Measurements from ENCODE around the gene DSCAM. TPM values are rescaled to one million over a fixed set of nuclear protein-coding genes. Genes with fewer than 3 reads are reported as not detected.

DSCAM gene
- total RNA-seq, 4 donors from 2014 or later = not detected

GRCh38 chr21:40438616-40439015 is 408.3 kb downstream of the DSCAM start:
- 87 to 100% methylated on average over 2 to 3 of the region's 3 CpGs for WGBS, 2 donors (ENCODE audit: low coverage in 1 of 2)
- ATAC-seq = no peak
- Histone ChIP-seq H3K27me3 (no peaks in the 10 kb centered on the region), H3K9me3 (no peaks in the 10 kb centered on the region), H3K27ac (no peak overlapping the region), H3K36me3 (no peaks in the 10 kb centered on the region), H3K4me1 (no peaks in the 10 kb centered on the region), H3K4me3 (no peak overlapping the region)
- TF ChIP-seq EP300 (IDR thresholded peaks at IDR 0.05) (no peak), POLR2AphosphoS5 (IDR thresholded peaks at IDR 0.05) (no peak), POLR2A (IDR thresholded peaks at IDR 0.05) (no peak), CTCF (IDR thresholded peaks at IDR 0.05) (no peak)

GRCh38 chr21:40436261-40436660 is 410.7 kb downstream of the DSCAM start:
- no peaks in the 10 kb centered on the region for H3K4me1 ChIP-seq
- no peaks in the 10 kb centered on the region for H3K27me3 ChIP-seq
- WGBS, 2 donors (ENCODE audit: low coverage in 1 of 2) = 44 to 58% methylated on average over 1 of the region's 1 CpG
- no peak overlapping the region for H3K4me3 ChIP-seq
- H3K36me3 ChIP-seq = no peaks in the 10 kb centered on the region
- TF ChIP-seq EP300 (IDR thresholded peaks at IDR 0.05) = no peak
- no peak for TF ChIP-seq CTCF (IDR thresholded peaks at IDR 0.05)
- TF ChIP-seq POLR2AphosphoS5 (IDR thresholded peaks at IDR 0.05) = no peak
- no peak for TF ChIP-seq POLR2A (IDR thresholded peaks at IDR 0.05)
- no peak overlapping the region for H3K27ac ChIP-seq
- H3K9me3 ChIP-seq = no peaks in the 10 kb centered on the region
- no peak for ATAC-seq

- no peak overlapping the region for H3K27ac ChIP-seq
- H3K27me3 ChIP-seq = no peaks in the 10 kb centered on the region
- H3K9me3 ChIP-seq = no peaks in the 10 kb centered on the region
- H3K4me1 ChIP-seq = no peaks in the 10 kb centered on the region
- H3K36me3 ChIP-seq = no peaks in the 10 kb centered on the region
- WGBS, 2 donors (ENCODE audit: low coverage in 1 of 2) = 78 to 100% methylated on average over 1 of the region's 2 CpGs
- ATAC-seq = no peak
- no peak overlapping the region for H3K4me3 ChIP-seq
- TF ChIP-seq POLR2A (IDR thresholded peaks at IDR 0.05) (no peak), POLR2AphosphoS5 (IDR thresholded peaks at IDR 0.05) (no peak), CTCF (IDR thresholded peaks at IDR 0.05) (no peak), EP300 (IDR thresholded peaks at IDR 0.05) (no peak)
Observed at GRCh38 chr21:40433538-40433937, 413.4 kb downstream of the DSCAM start.

- Histone ChIP-seq H3K4me1 (no peaks in the 10 kb centered on the region), H3K36me3 (no peaks in the 10 kb centered on the region), H3K27ac (no peak overlapping the region), H3K27me3 (no peaks in the 10 kb centered on the region), H3K9me3 (no peaks in the 10 kb centered on the region), H3K4me3 (no peak overlapping the region)
- TF ChIP-seq CTCF (IDR thresholded peaks at IDR 0.05) = no peak
- no peak for TF ChIP-seq EP300 (IDR thresholded peaks at IDR 0.05)
- no peak for TF ChIP-seq POLR2AphosphoS5 (IDR thresholded peaks at IDR 0.05)
- no peak for TF ChIP-seq POLR2A (IDR thresholded peaks at IDR 0.05)
- WGBS, 2 donors (ENCODE audit: low coverage in 1 of 2) = 75% methylated on average over 1 of the region's 1 CpG; no CpG with 5 or more reads in 1 of the 2 donors
- no peak for ATAC-seq
Observed at GRCh38 chr21:40425981-40426380, 421.0 kb downstream of the DSCAM start.

- H3K4me1 ChIP-seq = no peaks in the 10 kb centered on the region
- no peaks in the 10 kb centered on the region for H3K36me3 ChIP-seq
- no peak overlapping the region for H3K4me3 ChIP-seq
- ATAC-seq = no peak
- TF ChIP-seq EP300 (IDR thresholded peaks at IDR 0.05) (no peak), CTCF (IDR thresholded peaks at IDR 0.05) (no peak), POLR2A (IDR thresholded peaks at IDR 0.05) (no peak), POLR2AphosphoS5 (IDR thresholded peaks at IDR 0.05) (no peak)
- peaks cover 0 to 6% (median 0%) of the 10 kb centered on the region in 3 donors for H3K9me3 ChIP-seq
- no peak overlapping the region for H3K27ac ChIP-seq
- H3K27me3 ChIP-seq = no peaks in the 10 kb centered on the region
- WGBS, 2 donors (ENCODE audit: low coverage in 1 of 2) = 77 to 78% methylated on average over 12 of the region's 12 CpGs
Observed at GRCh38 chr21:40422896-40423635, 423.9 kb downstream of the DSCAM start.

Data from gastroesophageal sphincter (tissue), 4 donors.